Chondrocyte (in vitro differentiated cells): ENCODE measurements around the gene CELF2. TPM values are rescaled to one million over a fixed set of nuclear protein-coding genes. Genes with fewer than 3 reads are reported as not detected.

Experiments
- DNase-seq: peaks from one replicate; pipeline ENCODE4 v3.0.0; 2021; ENCODE audit warnings: mixed read lengths, low spot score
- H3K27ac Mint-ChIP-seq: one replicate; pipeline ENCODE4 v1.8.0; 2021; ENCODE audit warnings: mild to moderate bottlenecking, moderate library complexity, mixed read lengths; ENCODE audit not compliant: unreplicated experiment
- H3K27me3 Mint-ChIP-seq: 2 replicates; pipeline ENCODE4 v1.8.0; 2021; ENCODE audit warnings: low read depth, mixed read lengths
- H3K36me3 Mint-ChIP-seq: 2 replicates; pipeline ENCODE4 v1.8.0; 2021; ENCODE audit warnings: low read depth, mixed read lengths
- H3K4me1 Mint-ChIP-seq: 2 replicates; pipeline ENCODE4 v1.8.0; 2021; ENCODE audit warnings: low read depth, mild to moderate bottlenecking, mixed read lengths
- H3K4me3 Mint-ChIP-seq: one replicate; pipeline ENCODE4 v1.8.0; 2021; ENCODE audit warnings: mild to moderate bottlenecking, moderate library complexity, mixed read lengths; ENCODE audit not compliant: unreplicated experiment
- H3K9me3 Mint-ChIP-seq: 2 replicates; pipeline ENCODE4 v1.8.0; 2021; ENCODE audit warnings: low read depth, mixed read lengths
- total RNA-seq: library from RNA; stranded (reverse); gene quantifications from 3 replicates; pipeline ENCODE4 v1.2.1, GENCODE V29; 2021
- TF ChIP-seq, protein P1 (sequence below): fragments of 200-600 bp; sonication (generic); IDR thresholded peaks from 2 replicates; pipeline ENCODE4 v1.5.0; 2021; ENCODE audit warnings: antibody characterized with exemption, mild to moderate bottlenecking, moderate library complexity

Gene CELF2
- total RNA-seq, 1 donor from 2014 or later: 44.3 TPM

DNA sequence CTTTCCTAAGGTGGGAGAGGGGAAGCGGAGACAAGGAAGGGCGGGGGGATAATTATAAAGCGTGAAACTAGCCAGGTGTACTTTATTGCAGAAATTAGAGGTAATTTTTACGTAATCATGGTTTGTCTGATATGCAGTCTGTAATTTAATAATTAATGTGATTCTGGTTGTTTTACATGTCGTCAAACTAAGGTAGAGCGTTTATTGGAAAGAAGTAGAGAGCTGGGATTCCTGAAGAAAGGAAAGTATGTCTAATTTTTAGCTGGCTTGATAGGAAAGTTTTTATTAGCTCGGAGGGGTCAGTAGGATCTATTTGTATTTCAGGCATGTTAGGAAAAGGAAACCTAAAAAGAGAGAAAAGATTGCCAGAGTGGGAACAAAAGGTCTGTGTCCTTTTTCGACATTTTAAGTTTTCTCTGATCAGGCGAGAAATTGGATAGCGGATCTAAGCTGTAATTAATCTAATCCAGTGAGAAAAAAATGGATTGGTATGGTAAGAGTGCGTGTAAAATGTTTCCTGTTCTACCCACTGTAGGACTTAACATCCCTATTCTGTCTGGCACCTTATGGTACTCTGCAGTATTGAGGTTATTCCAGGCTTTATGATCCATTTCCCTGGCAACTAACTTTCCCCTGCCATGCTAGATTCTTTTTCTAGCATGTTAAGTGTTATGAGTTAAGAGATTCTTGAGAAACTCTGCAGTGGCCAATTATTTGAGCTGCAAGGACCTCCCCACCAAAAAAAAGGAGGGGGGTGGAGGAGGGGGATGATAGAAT is 1.4 kb downstream of the CELF2 start:
- H3K4me1 Mint-ChIP-seq: peaks cover 16% of the 10 kb centered on the region
- H3K27me3 Mint-ChIP-seq: no peaks in the 10 kb centered on the region
- H3K9me3 Mint-ChIP-seq: no peaks in the 10 kb centered on the region
- TF ChIP-seq, protein P1, sequence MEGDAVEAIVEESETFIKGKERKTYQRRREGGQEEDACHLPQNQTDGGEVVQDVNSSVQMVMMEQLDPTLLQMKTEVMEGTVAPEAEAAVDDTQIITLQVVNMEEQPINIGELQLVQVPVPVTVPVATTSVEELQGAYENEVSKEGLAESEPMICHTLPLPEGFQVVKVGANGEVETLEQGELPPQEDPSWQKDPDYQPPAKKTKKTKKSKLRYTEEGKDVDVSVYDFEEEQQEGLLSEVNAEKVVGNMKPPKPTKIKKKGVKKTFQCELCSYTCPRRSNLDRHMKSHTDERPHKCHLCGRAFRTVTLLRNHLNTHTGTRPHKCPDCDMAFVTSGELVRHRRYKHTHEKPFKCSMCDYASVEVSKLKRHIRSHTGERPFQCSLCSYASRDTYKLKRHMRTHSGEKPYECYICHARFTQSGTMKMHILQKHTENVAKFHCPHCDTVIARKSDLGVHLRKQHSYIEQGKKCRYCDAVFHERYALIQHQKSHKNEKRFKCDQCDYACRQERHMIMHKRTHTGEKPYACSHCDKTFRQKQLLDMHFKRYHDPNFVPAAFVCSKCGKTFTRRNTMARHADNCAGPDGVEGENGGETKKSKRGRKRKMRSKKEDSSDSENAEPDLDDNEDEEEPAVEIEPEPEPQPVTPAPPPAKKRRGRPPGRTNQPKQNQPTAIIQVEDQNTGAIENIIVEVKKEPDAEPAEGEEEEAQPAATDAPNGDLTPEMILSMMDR: no peak
- H3K27ac Mint-ChIP-seq: peak overlapping the region; percentile 24
- no peak for DNase-seq
- H3K36me3 Mint-ChIP-seq: no peaks in the 10 kb centered on the region
- peak overlapping the region; percentile 73 for H3K4me3 Mint-ChIP-seq

DNA sequence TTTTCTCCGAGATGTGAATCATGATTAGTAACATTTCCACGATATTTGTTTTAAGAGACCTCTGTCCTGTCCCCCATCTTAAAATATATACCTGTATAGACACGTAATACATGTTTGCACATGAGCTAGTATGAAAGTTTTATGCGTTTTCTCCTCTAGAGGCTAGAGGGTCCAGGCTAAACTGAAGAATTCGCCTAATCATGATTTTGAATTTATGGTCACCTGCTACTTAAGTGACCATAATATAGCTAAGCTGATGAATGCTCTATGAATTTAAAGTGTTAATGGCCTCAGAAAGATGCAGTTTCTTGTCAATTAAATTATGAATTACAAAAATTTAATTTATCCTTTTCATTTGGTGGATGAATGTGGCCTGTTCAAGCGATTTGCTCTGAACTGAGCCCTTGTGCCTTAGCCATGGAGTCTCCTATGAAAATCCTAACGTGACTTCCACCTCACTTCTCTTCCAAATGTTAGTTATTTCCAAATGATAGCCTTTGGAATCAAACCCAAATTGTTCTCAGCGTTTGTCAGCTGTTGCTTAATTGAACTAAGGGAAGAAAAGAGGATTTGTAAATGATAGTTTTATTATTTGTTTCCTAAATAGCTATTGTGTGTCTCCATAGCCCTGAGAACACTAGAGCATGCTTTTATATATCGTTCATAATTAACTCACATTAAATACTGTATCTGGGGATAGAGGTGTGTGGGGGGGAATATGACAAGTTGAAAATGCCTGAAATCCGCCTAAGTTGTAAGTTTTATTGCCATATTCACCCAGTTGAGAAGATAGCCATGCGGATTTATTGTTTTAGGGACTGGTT is 2.3 kb downstream of the CELF2 start:
- Mint-ChIP-seq H3K36me3 (no peaks in the 10 kb centered on the region), H3K4me3 (peak overlapping the region; percentile 73), H3K27me3 (no peaks in the 10 kb centered on the region), H3K9me3 (no peaks in the 10 kb centered on the region), H3K4me1 (peaks cover 16% of the 10 kb centered on the region), H3K27ac (no peak overlapping the region)
- TF ChIP-seq, protein P1: no peak
- DNase-seq: no peak

- Mint-ChIP-seq H3K27me3 (no peaks in the 10 kb centered on the region), H3K36me3 (no peaks in the 10 kb centered on the region), H3K4me3 (no peak overlapping the region), H3K9me3 (no peaks in the 10 kb centered on the region), H3K27ac (no peak overlapping the region), H3K4me1 (peaks cover 16% of the 10 kb centered on the region)
- TF ChIP-seq, protein P1: no peak
- no peak for DNase-seq
Observed at GRCh38 chr10:11020548-11020942, 2.9 kb downstream of the CELF2 start.

DNA sequence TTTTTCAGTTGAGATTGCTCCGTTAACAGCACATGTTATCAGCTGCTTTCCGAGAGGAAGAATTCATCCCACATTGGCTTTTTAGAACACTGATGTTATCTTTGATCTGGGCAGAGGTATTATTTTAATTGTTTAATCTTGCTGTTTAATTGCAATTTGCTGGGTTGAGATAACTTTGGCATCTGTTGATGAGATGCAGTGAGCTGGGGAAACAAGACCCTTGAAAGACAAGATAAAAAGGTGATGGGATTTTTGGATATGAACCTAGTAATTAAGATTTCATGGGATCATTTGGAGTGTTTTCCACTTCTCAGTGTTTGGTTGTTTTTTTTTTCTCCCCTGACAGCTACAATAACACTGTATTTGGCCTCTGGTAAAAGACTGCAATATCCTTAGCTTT is 4.5 kb downstream of the CELF2 start:
- Mint-ChIP-seq H3K27ac (no peak overlapping the region), H3K9me3 (no peaks in the 10 kb centered on the region), H3K36me3 (no peaks in the 10 kb centered on the region), H3K4me1 (peaks cover 21% of the 10 kb centered on the region), H3K4me3 (no peak overlapping the region), H3K27me3 (no peaks in the 10 kb centered on the region)
- DNase-seq: no peak
- TF ChIP-seq, protein P1: no peak

DNA sequence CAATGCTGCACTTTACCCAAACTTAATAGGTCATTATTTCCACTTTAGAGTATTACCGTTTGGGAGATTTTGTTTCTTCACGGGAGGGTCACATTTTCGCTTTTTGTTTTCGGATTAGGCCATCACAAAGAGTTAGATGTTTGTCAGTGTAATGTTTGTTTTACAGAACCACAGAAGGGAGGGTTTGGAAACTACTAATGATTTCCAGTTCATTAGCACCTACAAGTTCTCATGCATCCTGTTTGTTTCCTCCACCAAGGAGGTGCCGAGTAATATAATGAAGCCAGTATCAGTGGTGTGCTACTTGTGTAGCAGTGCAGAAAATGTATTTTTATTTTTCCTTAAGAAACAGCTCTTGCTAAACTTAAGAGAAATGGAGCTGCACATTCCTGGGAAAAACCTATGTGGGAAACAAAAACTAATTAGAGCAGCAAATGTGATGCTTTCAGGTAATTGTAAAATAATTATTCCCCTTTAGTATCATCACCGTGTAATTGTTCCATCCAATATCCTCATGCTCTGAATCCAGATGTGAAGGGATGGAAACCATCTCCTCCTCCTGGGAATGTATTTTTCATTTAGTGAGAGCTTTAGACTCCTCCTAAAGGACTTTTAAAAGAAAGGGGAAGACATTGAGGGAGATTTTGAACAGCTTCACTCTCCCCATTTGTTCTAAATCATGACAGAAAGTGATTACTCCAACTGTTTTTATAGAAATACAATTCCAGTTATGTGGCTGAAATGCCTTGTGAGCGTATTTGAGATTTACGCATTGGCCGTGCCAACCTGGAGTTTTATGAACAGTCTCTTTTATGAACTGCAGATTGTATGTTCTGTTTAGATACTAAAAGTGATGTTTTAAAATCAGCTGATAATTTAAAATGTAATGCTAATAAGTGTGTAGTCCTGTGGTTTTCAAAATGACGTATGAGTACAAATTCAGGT is 5.6 kb downstream of the CELF2 start:
- Mint-ChIP-seq H3K36me3 (no peaks in the 10 kb centered on the region), H3K27me3 (no peaks in the 10 kb centered on the region), H3K4me3 (no peak overlapping the region), H3K4me1 (peaks cover 19% of the 10 kb centered on the region), H3K9me3 (no peaks in the 10 kb centered on the region), H3K27ac (no peak overlapping the region)
- no peak for DNase-seq
- TF ChIP-seq, protein P1: no peak
